Neuronal stem cell (in vitro differentiated cells): Measurements from ENCODE around the gene PKMYT1.

ENCODE experiments used
- DNase-seq: peaks from one replicate; pipeline ENCODE4 v3.0.0-alpha.2; 2013; ENCODE audit warnings: low spot score
- H2AFZ ChIP-seq: one replicate; pipeline ENCODE4 v1.6.1; 2013; ENCODE audit warnings: mild to moderate bottlenecking, low read length, inconsistent platforms
- H2AK5ac ChIP-seq: 2 replicates; pipeline ENCODE4 v1.6.1; 2013; ENCODE audit warnings: low read depth, mild to moderate bottlenecking, inconsistent platforms, low read length, moderate library complexity, mixed read lengths
- H2BK120ac ChIP-seq: 2 replicates; pipeline ENCODE4 v1.6.1; 2013; ENCODE audit warnings: low read depth, mild to moderate bottlenecking, inconsistent platforms, low read length, moderate library complexity, mixed read lengths
- H2BK12ac ChIP-seq: one replicate; pipeline ENCODE4 v1.6.1; 2013; ENCODE audit warnings: low read length, inconsistent platforms
- H2BK15ac ChIP-seq: 2 replicates; pipeline ENCODE4 v1.6.1; 2013; ENCODE audit warnings: mild to moderate bottlenecking, low read length, inconsistent platforms, mixed read lengths
- H2BK5ac ChIP-seq: one replicate; pipeline ENCODE4 v1.6.1; 2013; ENCODE audit warnings: inconsistent platforms, mild to moderate bottlenecking, low read length, moderate library complexity
- H3K14ac ChIP-seq: one replicate; pipeline ENCODE4 v1.6.1; 2013; ENCODE audit warnings: low read length, inconsistent platforms
- H3K18ac ChIP-seq: 2 replicates; pipeline ENCODE4 v1.6.1; 2013; ENCODE audit warnings: low read length, inconsistent platforms
- H3K23ac ChIP-seq: 2 replicates; pipeline ENCODE4 v1.6.1; 2013; ENCODE audit warnings: low read depth, mild to moderate bottlenecking, mixed read lengths, low read length, inconsistent platforms; ENCODE audit not compliant: poor library complexity
- H3K27ac ChIP-seq: replicated peaks from 3 replicates; pipeline ENCODE4 v1.5.1; 2013; ENCODE audit warnings: low read length, inconsistent platforms
- H3K27me3 ChIP-seq, 3 experiments: 2 replicates each; pipeline ENCODE4 v1.6.1; 2013; ENCODE audit warnings: low read length in 3 of 3, mild to moderate bottlenecking in 2 of 3, inconsistent platforms in 1 of 3, low read depth in 1 of 3, mixed read lengths in 1 of 3, moderate library complexity in 1 of 3; ENCODE audit not compliant: control insufficient read depth in 3 of 3, insufficient read depth in 3 of 3
- H3K36me3 ChIP-seq, 2 donors: replicated peaks in 1 of 2; 2 replicates each; pipeline ENCODE4 v1.6.1; 2013; ENCODE audit warnings: low read length in 2 of 2; ENCODE audit not compliant: control insufficient read depth in 2 of 2, insufficient read depth in 2 of 2
- H3K4ac ChIP-seq: 2 replicates; pipeline ENCODE4 v1.6.1; 2013; ENCODE audit warnings: inconsistent platforms, mild to moderate bottlenecking, low read length, moderate library complexity
- H3K4me1 ChIP-seq, 2 donors: 1 replicate in 1 of 2; 2 replicates in 1 of 2; pipeline ENCODE4 v1.6.1; 2013; ENCODE audit warnings: low read length in 2 of 2, low read depth in 1 of 2; ENCODE audit not compliant: control insufficient read depth in 2 of 2, insufficient read depth in 1 of 2
- H3K4me2 ChIP-seq: one replicate; pipeline ENCODE4 v1.6.1; 2013; ENCODE audit warnings: mild to moderate bottlenecking, low read length, inconsistent platforms; ENCODE audit not compliant: insufficient read depth, poor library complexity, severe bottlenecking
- H3K4me3 ChIP-seq, 2 donors: 2 replicates each; pipeline ENCODE4 v1.5.1; 2013; ENCODE audit warnings: low read length in 2 of 2, mild to moderate bottlenecking in 2 of 2, inconsistent platforms in 1 of 2, moderate library complexity in 1 of 2
- H3K79me1 ChIP-seq: one replicate; pipeline ENCODE4 v1.6.1; 2013; ENCODE audit warnings: low read depth, mild to moderate bottlenecking, inconsistent platforms, low read length, moderate library complexity
- H3K9ac ChIP-seq: one replicate; pipeline ENCODE4 v1.6.1; 2013; ENCODE audit warnings: mild to moderate bottlenecking, low read depth, low read length, inconsistent platforms; ENCODE audit not compliant: poor library complexity
- H3K9me3 ChIP-seq, 2 donors: replicated peaks in 1 of 2; 2 replicates each; pipeline versions ENCODE3 to v1.6.1; 2013; ENCODE audit warnings: low read length in 2 of 2, mild to moderate bottlenecking in 2 of 2, inconsistent platforms in 1 of 2, low read depth in 1 of 2, mixed read lengths in 1 of 2, moderate library complexity in 1 of 2; ENCODE audit not compliant: control insufficient read depth in 2 of 2, insufficient read depth in 1 of 2
- H4K8ac ChIP-seq: one replicate; pipeline ENCODE4 v1.6.1; 2013; ENCODE audit warnings: low read depth, mild to moderate bottlenecking, inconsistent platforms, low read length, moderate library complexity
- H4K91ac ChIP-seq: one replicate; pipeline ENCODE4 v1.6.1; 2013; ENCODE audit warnings: low read length, low read depth, mild to moderate bottlenecking, inconsistent platforms; ENCODE audit not compliant: poor library complexity
- WGBS, 2 donors: extraction: QIAGEN DNeasy Blood & Tissue Kit; methylation state at CpG; one replicate each; pipeline ENCODE4 v1.1.7; 2013; ENCODE audit warnings: missing lambda C conversion rate in 2 of 2, mixed read lengths in 1 of 2; ENCODE audit not compliant: insufficient read length in 2 of 2, insufficient replicate concordance in 1 of 2; ENCODE audit errors: extremely low coverage in 2 of 2; 5-methylcytosine and 5-hydroxymethylcytosine counted together

The PKMYT1 gene

GRCh38 chr16:2973093-2973492 lies 7.2 kb downstream of the PKMYT1 start:
- H3K36me3 ChIP-seq, result peaks cover 32 to 74% of the 10 kb centered on the region in 2 donors
- no peak overlapping the region for H4K8ac ChIP-seq
- H3K4me2 ChIP-seq, result no peak overlapping the region
- no peak overlapping the region for H2AK5ac ChIP-seq
- no peak overlapping the region for H3K4ac ChIP-seq
- H2BK12ac ChIP-seq, result no peak overlapping the region
- no peak overlapping the region for H4K91ac ChIP-seq
- H3K27ac ChIP-seq, result no peak overlapping the region
- H3K4me3 ChIP-seq, result no peak overlapping the region
- peaks cover 15% of the 10 kb centered on the region for H3K79me1 ChIP-seq
- no peak for DNase-seq
- H3K14ac ChIP-seq, result no peak overlapping the region
- no peak overlapping the region for H2BK5ac ChIP-seq
- H3K9me3 ChIP-seq, result no peaks in the 10 kb centered on the region
- no peak overlapping the region for H2BK120ac ChIP-seq
- no CpG with 5 or more reads among the region's 5 CpGs for WGBS, 2 donors
- H3K18ac ChIP-seq, result no peak overlapping the region
- H3K9ac ChIP-seq, result no peak overlapping the region
- no peak overlapping the region for H2AFZ ChIP-seq
- no peak overlapping the region for H2BK15ac ChIP-seq
- H3K23ac ChIP-seq, result peak overlapping the region; percentile 13
- peaks cover 10 to 13% of the 10 kb centered on the region in 2 donors for H3K4me1 ChIP-seq
- peaks cover 0 to 4% (median 0%) of the 10 kb centered on the region in 3 experiments for H3K27me3 ChIP-seq

DNA sequence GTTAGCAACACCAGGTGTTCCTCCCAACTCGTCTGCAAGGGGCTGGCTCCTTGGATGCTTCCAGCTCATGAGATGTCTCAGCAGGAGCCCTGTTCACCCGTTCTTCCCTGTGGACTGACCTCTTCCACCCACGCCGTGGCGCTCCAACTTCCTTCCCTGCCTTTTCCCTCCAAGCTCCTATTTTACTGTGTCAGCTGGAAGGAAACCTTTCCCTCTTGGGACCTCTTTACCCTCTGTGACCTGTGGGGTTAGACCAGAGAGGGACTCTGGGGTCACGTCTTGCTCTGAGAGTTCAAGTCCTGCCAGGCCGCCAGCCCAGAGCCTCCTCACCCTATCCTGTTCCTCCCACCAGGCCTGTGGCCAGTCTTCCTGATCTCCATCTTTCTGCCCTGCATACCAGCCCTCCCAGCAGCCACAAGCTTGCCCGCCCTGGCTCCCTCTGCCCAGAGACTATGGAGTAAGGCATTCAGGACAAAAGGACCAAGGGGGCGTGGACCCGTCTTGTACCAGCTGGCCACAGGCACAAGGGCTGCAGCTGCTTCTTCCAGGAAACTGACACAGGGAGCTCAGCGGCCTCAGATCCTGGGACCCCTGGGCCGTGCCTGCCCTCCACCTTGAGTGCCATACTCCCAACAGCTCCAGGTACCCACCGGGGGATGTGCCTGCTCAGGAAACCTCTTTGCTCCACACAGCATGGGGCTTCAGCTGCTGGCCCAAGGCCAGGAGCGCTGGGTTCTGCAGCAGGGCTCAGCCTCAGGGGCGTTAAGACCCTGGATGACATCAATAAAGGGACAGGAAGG lies 8.1 kb downstream of the PKMYT1 start:
- no peak for DNase-seq

GRCh38 chr16:2971134-2971984 lies 8.9 kb downstream of the PKMYT1 start:
- no peak overlapping the region for H2BK5ac ChIP-seq
- no peaks in the 10 kb centered on the region for H3K9me3 ChIP-seq
- H2BK120ac ChIP-seq, result no peak overlapping the region
- H3K18ac ChIP-seq, result no peak overlapping the region
- H3K9ac ChIP-seq, result peak overlapping the region; percentile 38
- WGBS, 2 donors, result no CpG with 5 or more reads among the region's 35 CpGs
- no peak overlapping the region for H3K4ac ChIP-seq
- peak overlapping the region in 1 of 2 donors; percentile 52 for H3K4me3 ChIP-seq
- no peak overlapping the region for H4K8ac ChIP-seq
- peaks cover 0 to 12% (median 0%) of the 10 kb centered on the region in 3 experiments for H3K27me3 ChIP-seq
- no peak overlapping the region for H2BK12ac ChIP-seq
- H3K23ac ChIP-seq, result peak overlapping the region; percentile 94
- H3K36me3 ChIP-seq, result peaks cover 32 to 56% of the 10 kb centered on the region in 2 donors
- H3K4me2 ChIP-seq, result no peak overlapping the region
- no peak overlapping the region for H4K91ac ChIP-seq
- no peak overlapping the region for H2AK5ac ChIP-seq
- peaks cover 10 to 13% of the 10 kb centered on the region in 2 donors for H3K4me1 ChIP-seq
- DNase-seq, result no peak
- H3K79me1 ChIP-seq, result peaks cover 14% of the 10 kb centered on the region
- H2BK15ac ChIP-seq, result no peak overlapping the region
- no peak overlapping the region for H3K27ac ChIP-seq
- H2AFZ ChIP-seq, result no peak overlapping the region
- H3K14ac ChIP-seq, result peak overlapping the region; percentile 1

More for the DNA sequence above, 8.1 kb downstream of the PKMYT1 start:
- Histone ChIP-seq H3K4me3 (no peak overlapping the region), H3K27me3 (peaks cover 0 to 10% (median 0%) of the 10 kb centered on the region in 3 experiments), H2BK120ac (no peak overlapping the region), H3K4me1 (peaks cover 10 to 13% of the 10 kb centered on the region in 2 donors), H2BK5ac (no peak overlapping the region), H3K4me2 (no peak overlapping the region), H3K9me3 (no peaks in the 10 kb centered on the region), H3K36me3 (peaks cover 32 to 64% of the 10 kb centered on the region in 2 donors), H3K4ac (no peak overlapping the region), H3K23ac (peak overlapping the region; percentile 93), H2AK5ac (no peak overlapping the region), H4K8ac (no peak overlapping the region), H2AFZ (no peak overlapping the region), H3K18ac (no peak overlapping the region), H2BK15ac (no peak overlapping the region), H3K27ac (no peak overlapping the region), H4K91ac (no peak overlapping the region), H3K9ac (no peak overlapping the region), H3K79me1 (peaks cover 14% of the 10 kb centered on the region), H2BK12ac (no peak overlapping the region), H3K14ac (no peak overlapping the region)
- WGBS, 2 donors, result no CpG with 5 or more reads among the region's 15 CpGs

GRCh38 chr16:2970563-2970962 lies 9.7 kb downstream of the PKMYT1 start:
- Histone ChIP-seq H3K18ac (peak overlapping the region; percentile 72), H4K8ac (no peak overlapping the region), H2BK15ac (no peak overlapping the region), H3K14ac (no peak overlapping the region), H3K27ac (no peak overlapping the region), H4K91ac (no peak overlapping the region), H3K79me1 (peaks cover 14% of the 10 kb centered on the region), H2BK5ac (no peak overlapping the region), H2AK5ac (no peak overlapping the region), H3K4me3 (peak overlapping the region; percentile 52 to 95), H3K27me3 (peaks cover 0 to 19% (median 0%) of the 10 kb centered on the region in 3 experiments), H3K9ac (peak overlapping the region; percentile 38), H2BK120ac (no peak overlapping the region), H3K9me3 (no peaks in the 10 kb centered on the region), H2AFZ (no peak overlapping the region), H3K36me3 (peaks cover 27 to 48% of the 10 kb centered on the region in 2 donors), H3K4ac (no peak overlapping the region), H3K4me2 (peak overlapping the region; percentile 96), H2BK12ac (no peak overlapping the region), H3K4me1 (peaks cover 10 to 13% of the 10 kb centered on the region in 2 donors), H3K23ac (no peak overlapping the region)
- no peak for DNase-seq
- no CpG with 5 or more reads among the region's 6 CpGs for WGBS, 2 donors
